Natural killer cell (primary cell): ENCODE measurements around the gene SGCD. TPM values are rescaled to one million over a fixed set of nuclear protein-coding genes. Genes with fewer than 3 reads are reported as not detected.

Experiments
- ATAC-seq, 3 donors: fragments of 150-1000 bp in 2 of 3; fragments of 200-7000 bp in 1 of 3; cut with Tn5 transposase; 1 replicate in 1 of 3; 2 replicates in 2 of 3; pipeline ENCODE4 v1.10.0; 2021; ENCODE audit warnings: mild to moderate bottlenecking in 2 of 3, moderate library complexity in 2 of 3
- DNase-seq, 2 donors: peaks; one replicate each; pipeline versions ENCODE4 v3.0.0 to v3.0.0-alpha.2; 2013 to 2021; ENCODE audit warnings: mixed read lengths in 1 of 2
- H3K27ac ChIP-seq: one replicate; pipeline ENCODE4 v1.5.1; 2013; ENCODE audit warnings: mild to moderate bottlenecking, low read length
- H3K27me3 ChIP-seq: one replicate; pipeline ENCODE4 v1.6.1; 2013; ENCODE audit warnings: low read length; ENCODE audit not compliant: control insufficient read depth, insufficient read depth
- H3K36me3 ChIP-seq: one replicate; pipeline ENCODE4 v1.6.1; 2013; ENCODE audit warnings: low read length; ENCODE audit not compliant: control insufficient read depth, insufficient read depth
- H3K4me1 ChIP-seq: one replicate; pipeline ENCODE4 v1.6.1; 2013; ENCODE audit warnings: low read length; ENCODE audit not compliant: control insufficient read depth, insufficient read depth
- H3K4me3 ChIP-seq: one replicate; pipeline ENCODE4 v1.5.1; 2013; ENCODE audit warnings: low read length
- H3K9me3 ChIP-seq: one replicate; pipeline ENCODE4 v1.6.1; 2013; ENCODE audit warnings: low read length; ENCODE audit not compliant: control insufficient read depth, insufficient read depth
- H3K27ac Mint-ChIP-seq, 2 donors: one replicate each; pipeline ENCODE4 v1.8.0; 2022; ENCODE audit warnings: mild to moderate bottlenecking in 2 of 2, mixed read lengths in 2 of 2, moderate library complexity in 1 of 2
- H3K27me3 Mint-ChIP-seq, 2 donors: one replicate each; pipeline ENCODE4 v1.8.0; 2022; ENCODE audit warnings: low read depth in 2 of 2, mixed read lengths in 2 of 2
- H3K36me3 Mint-ChIP-seq: one replicate; pipeline ENCODE4 v1.8.0; 2022; ENCODE audit warnings: mixed read lengths
- H3K4me1 Mint-ChIP-seq, 2 donors: one replicate each; pipeline ENCODE4 v1.8.0; 2022; ENCODE audit warnings: mixed read lengths in 2 of 2
- H3K4me3 Mint-ChIP-seq: one replicate; pipeline ENCODE4 v1.8.0; 2022; ENCODE audit warnings: mild to moderate bottlenecking, moderate library complexity, mixed read lengths
- H3K9me3 Mint-ChIP-seq, 2 donors: one replicate each; pipeline ENCODE4 v1.8.0; 2022; ENCODE audit warnings: mixed read lengths in 2 of 2
- CTCF ChIP-seq: fragments of 200-600 bp; IDR thresholded peaks from one replicate; pipeline ENCODE4 v1.8.0; 2022; ENCODE audit warnings: antibody characterized with exemption
- WGBS: methylation state at CpG from one replicate; pipeline ENCODE4 v1.1.7; 2013; ENCODE audit warnings: missing lambda C conversion rate; ENCODE audit not compliant: insufficient coverage; 5-methylcytosine and 5-hydroxymethylcytosine counted together
- intact Hi-C: fragments of 100-400 bp; cut with micrococcal nuclease; formaldehyde crosslinking; loops from one replicate; pipeline ENCODE4 v1.14.2; 2022
- total RNA-seq, 4 donors: library from RNA; stranded (reverse); fragments of 120-200 nt in 1 of 4; gene quantifications; one replicate each; pipeline versions ENCODE4 v1.2.3 to v1.2.4, GENCODE V29; 2013 to 2022

Gene SGCD
- total RNA-seq, 3 donors from 2014 or later (not counting 1 experiment from before 2014, with no cell fraction given) = 0.32 to 2.0 (median 1.4) TPM

DNA sequence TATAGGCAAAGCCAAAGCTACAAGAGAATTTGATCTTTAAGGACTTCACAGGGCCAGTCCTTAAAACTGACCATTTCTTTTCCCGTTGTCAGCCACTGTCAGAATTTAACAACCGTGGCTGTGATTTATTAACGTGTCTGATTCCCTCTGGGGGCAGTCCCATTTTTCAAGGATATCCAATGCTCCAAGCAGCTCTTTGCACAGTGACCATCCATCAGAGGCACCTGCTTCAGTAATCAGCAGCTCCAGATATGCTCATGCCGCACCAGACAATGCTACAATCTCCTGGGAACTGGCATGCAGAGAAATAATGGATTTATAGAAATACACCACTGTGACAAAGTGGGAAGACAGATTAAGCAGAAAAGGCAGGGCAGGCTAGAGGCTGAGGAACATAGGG lies 359.8 kb downstream of the SGCD start:
- Mint-ChIP-seq H3K27me3 (peaks cover 27 to 84% of the 10 kb centered on the region in 2 donors), H3K4me1 (no peaks in the 10 kb centered on the region), H3K36me3 (no peaks in the 10 kb centered on the region), H3K27ac (no peak overlapping the region), H3K9me3 (no peaks in the 10 kb centered on the region), H3K4me3 (no peak overlapping the region)
- 67% methylated on average over 4 of the region's 4 CpGs for WGBS
- no peak for DNase-seq
- Histone ChIP-seq H3K9me3 (no peaks in the 10 kb centered on the region), H3K27me3 (no peaks in the 10 kb centered on the region), H3K36me3 (no peaks in the 10 kb centered on the region), H3K4me1 (no peaks in the 10 kb centered on the region), H3K4me3 (no peak overlapping the region), H3K27ac (no peak overlapping the region)
- intact Hi-C loops = no loop called here
- no peak for ATAC-seq
- no peak for TF ChIP-seq CTCF

GRCh38 chr5:156687514-156687913 lies 360.6 kb downstream of the SGCD start:
- intact Hi-C loops = no loop called here
- no peaks in the 10 kb centered on the region for H3K9me3 Mint-ChIP-seq

GRCh38 chr5:156691572-156691971 lies 364.6 kb downstream of the SGCD start:
- H3K4me3 Mint-ChIP-seq = no peak overlapping the region
- no peaks in the 10 kb centered on the region for H3K4me1 Mint-ChIP-seq
- ATAC-seq = no peak
- no peaks in the 10 kb centered on the region for H3K4me1 ChIP-seq
- 87% methylated on average over 2 of the region's 2 CpGs for WGBS
- DNase-seq = no peak
- H3K27me3 ChIP-seq = peaks cover 2% of the 10 kb centered on the region
- no peak for TF ChIP-seq CTCF
- no peaks in the 10 kb centered on the region for H3K9me3 ChIP-seq
- H3K36me3 ChIP-seq = no peaks in the 10 kb centered on the region
- no peaks in the 10 kb centered on the region for H3K36me3 Mint-ChIP-seq
- H3K27me3 Mint-ChIP-seq = peaks cover 18 to 53% of the 10 kb centered on the region in 2 donors
- H3K27ac ChIP-seq = no peak overlapping the region
- no peaks in the 10 kb centered on the region for H3K9me3 Mint-ChIP-seq
- intact Hi-C loops = no loop called here
- H3K27ac Mint-ChIP-seq = no peak overlapping the region
- no peak overlapping the region for H3K4me3 ChIP-seq

More at GRCh38 chr5:156687514-156687913, 360.6 kb downstream of the SGCD start:
- H3K4me1 Mint-ChIP-seq = no peaks in the 10 kb centered on the region
- DNase-seq (no peak), ATAC-seq (no peak)
- 79% methylated on average over 8 of the region's 8 CpGs for WGBS
- Histone ChIP-seq H3K27me3 (no peaks in the 10 kb centered on the region), H3K27ac (no peak overlapping the region), H3K4me3 (no peak overlapping the region), H3K9me3 (no peaks in the 10 kb centered on the region), H3K36me3 (no peaks in the 10 kb centered on the region), H3K4me1 (no peaks in the 10 kb centered on the region)
- peaks cover 25 to 77% of the 10 kb centered on the region in 2 donors for H3K27me3 Mint-ChIP-seq
- TF ChIP-seq CTCF = no peak
- no peaks in the 10 kb centered on the region for H3K36me3 Mint-ChIP-seq
- no peak overlapping the region for H3K4me3 Mint-ChIP-seq
- H3K27ac Mint-ChIP-seq = no peak overlapping the region

- no CpG with 5 or more reads among the region's 1 CpG for WGBS
- DNase-seq (no peak), ATAC-seq (no peak)
- peaks cover 16 to 39% of the 10 kb centered on the region in 2 donors for H3K27me3 Mint-ChIP-seq
- no peaks in the 10 kb centered on the region for H3K4me1 Mint-ChIP-seq
- no peaks in the 10 kb centered on the region for H3K36me3 ChIP-seq
- H3K27ac ChIP-seq = no peak overlapping the region
- intact Hi-C loops = no loop called here
- H3K36me3 Mint-ChIP-seq = no peaks in the 10 kb centered on the region
- H3K4me3 Mint-ChIP-seq = no peak overlapping the region
- no peaks in the 10 kb centered on the region for H3K9me3 Mint-ChIP-seq
- no peak overlapping the region for H3K27ac Mint-ChIP-seq
- peaks cover 2% of the 10 kb centered on the region for H3K27me3 ChIP-seq
- no peak for TF ChIP-seq CTCF
- H3K4me1 ChIP-seq = no peaks in the 10 kb centered on the region
- H3K9me3 ChIP-seq = no peaks in the 10 kb centered on the region
- no peak overlapping the region for H3K4me3 ChIP-seq
These were observed 366.1 kb downstream of the SGCD start for GRCh38 chr5:156693113-156693512.
